ENCODE measurements around the gene CCDC157.

GRCh38 chr22:30399718-30400117 lies 42.9 kb downstream of the CCDC157 start:
- no peak for TF ChIP-seq TOX (CRISPR knock-in tag; IDR thresholded peaks at IDR 0.05; ENCODE audit: borderline replicate concordance)
- no peak for TF ChIP-seq BACH2 (CRISPR knock-in tag; IDR thresholded peaks at IDR 0.05; ENCODE audit: borderline replicate concordance)
- no peak for TF ChIP-seq CREB5 (CRISPR knock-in tag; IDR thresholded peaks at IDR 0.05; ENCODE audit: low read depth)
- no peak for TF ChIP-seq RARB (CRISPR knock-in tag; IDR thresholded peaks at IDR 0.05)
- no peak for TF ChIP-seq PATZ1 (CRISPR knock-in tag; IDR thresholded peaks at IDR 0.05; ENCODE audit: borderline replicate concordance)
- no peak for TF ChIP-seq ZNF70 (CRISPR knock-in tag; IDR thresholded peaks at IDR 0.05)
- no peak for TF ChIP-seq CSDC2 (CRISPR knock-in tag; IDR thresholded peaks at IDR 0.05)
- TF ChIP-seq ZFP30 (CRISPR knock-in tag; IDR thresholded peaks at IDR 0.05): no peak
- no peak for TF ChIP-seq ZFP3 (CRISPR knock-in tag; IDR thresholded peaks at IDR 0.05)

All from SK-N-SH treated with all-trans-retinoic acid at 6 μM for 48 hours (cell line).